Vagina (tissue), 2 donors: Measurements from ENCODE around the gene PLEKHH1. TPM values are rescaled to one million over a fixed set of nuclear protein-coding genes. Genes with fewer than 3 reads are reported as not detected.

Experiments used
- DNase-seq, 2 donors: peaks; one replicate each; pipeline ENCODE4 v3.0.0-alpha.2; 2017; ENCODE audit errors: extremely low spot score in 2 of 2
- H3K27ac ChIP-seq: fragments of 200-600 bp; sonication (generic); one replicate; pipeline ENCODE4 v1.5.1; 2019
- H3K27me3 ChIP-seq: fragments of 200-600 bp; sonication (generic); one replicate; pipeline ENCODE4 v1.5.1; 2019
- H3K36me3 ChIP-seq, 2 donors: fragments of 200-600 bp; sonication (generic); one replicate each; pipeline ENCODE4 v1.5.1; 2017 to 2019
- H3K4me1 ChIP-seq: fragments of 200-600 bp; sonication (generic); one replicate; pipeline ENCODE4 v1.5.1; 2019
- H3K4me3 ChIP-seq, 2 donors: fragments of 200-600 bp; sonication (generic); 1 replicate in 1 of 2; 2 replicates in 1 of 2; pipeline ENCODE4 v1.5.1; 2016 to 2019
- H3K9me3 ChIP-seq: fragments of 200-600 bp; sonication (generic); one replicate; pipeline ENCODE4 v1.5.1; 2019
- POLR2A ChIP-seq, 2 donors: fragments of 450-650 bp; IDR thresholded peaks; one replicate each; pipeline ENCODE4 v1.6.1; 2017; ENCODE audit warnings: antibody characterized with exemption in 2 of 2, mild to moderate bottlenecking in 2 of 2, moderate library complexity in 2 of 2
- POLR2AphosphoS5 ChIP-seq, 2 donors: sonication (generic); formaldehyde crosslinking; IDR thresholded peaks; one replicate each; pipeline ENCODE4 v1.9.0; 2017; ENCODE audit warnings: antibody characterized with exemption in 2 of 2, mild to moderate bottlenecking in 2 of 2, low read depth in 1 of 2; ENCODE audit not compliant: insufficient read depth in 1 of 2
- intact Hi-C: fragments of 100-400 bp; cut with DNase I; formaldehyde crosslinking; loops from one replicate; pipeline ENCODE4 v1.15.1; 2023
- total RNA-seq: library from RNA; depleted of rRNA; stranded (reverse); fragments of >200 nt; gene quantifications from one replicate; pipeline ENCODE4 v1.2.3, GENCODE V29; 2016
- TF ChIP-seq, protein P1 (sequence below), 3 experiments: fragments of 450-650 bp in 2 of 3; fragments of 200-600 bp in 1 of 3; sonication (generic) in 1 of 3; IDR thresholded peaks; one replicate each; pipeline ENCODE4 v1.5.1; 2017 to 2019; ENCODE audit warnings: antibody characterized with exemption in 3 of 3, mild to moderate bottlenecking in 2 of 3, moderate library complexity in 2 of 3

The PLEKHH1 gene
- total RNA-seq, 1 donor from 2014 or later, result 2.5 TPM

DNA sequence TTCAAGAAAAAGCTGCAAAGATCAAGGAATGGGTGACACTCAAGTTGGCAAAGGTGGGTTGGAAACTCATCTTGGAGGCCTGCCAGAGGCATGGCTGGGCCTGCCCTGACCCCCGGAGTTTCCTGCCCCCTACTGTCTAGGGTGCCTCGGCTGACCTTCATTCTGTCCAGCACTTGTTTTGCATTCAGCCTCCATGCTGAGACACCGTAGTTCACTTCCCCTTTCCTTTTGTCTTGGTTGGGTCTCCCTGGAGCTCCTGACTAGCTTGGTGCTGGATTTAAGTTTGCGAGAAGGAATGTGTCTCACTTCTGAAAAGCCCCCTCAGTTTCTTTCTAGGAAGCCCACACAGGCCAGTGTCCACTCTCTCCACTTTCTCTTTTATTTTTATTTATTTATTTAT, 26.5 kb downstream of the PLEKHH1 start:
- intact Hi-C loops, result no loop called here
- DNase-seq, result no peak
- no peaks in the 10 kb centered on the region for H3K27me3 ChIP-seq
- H3K9me3 ChIP-seq, result no peaks in the 10 kb centered on the region
- H3K4me3 ChIP-seq, result no peak overlapping the region
- no peak for TF ChIP-seq POLR2A (IDR thresholded peaks at IDR 0.05)
- no peak for TF ChIP-seq POLR2AphosphoS5 (IDR thresholded peaks at IDR 0.05; ENCODE audit: insufficient read depth in 1 of 2, low read depth in 1 of 2)
- TF ChIP-seq, protein P1, sequence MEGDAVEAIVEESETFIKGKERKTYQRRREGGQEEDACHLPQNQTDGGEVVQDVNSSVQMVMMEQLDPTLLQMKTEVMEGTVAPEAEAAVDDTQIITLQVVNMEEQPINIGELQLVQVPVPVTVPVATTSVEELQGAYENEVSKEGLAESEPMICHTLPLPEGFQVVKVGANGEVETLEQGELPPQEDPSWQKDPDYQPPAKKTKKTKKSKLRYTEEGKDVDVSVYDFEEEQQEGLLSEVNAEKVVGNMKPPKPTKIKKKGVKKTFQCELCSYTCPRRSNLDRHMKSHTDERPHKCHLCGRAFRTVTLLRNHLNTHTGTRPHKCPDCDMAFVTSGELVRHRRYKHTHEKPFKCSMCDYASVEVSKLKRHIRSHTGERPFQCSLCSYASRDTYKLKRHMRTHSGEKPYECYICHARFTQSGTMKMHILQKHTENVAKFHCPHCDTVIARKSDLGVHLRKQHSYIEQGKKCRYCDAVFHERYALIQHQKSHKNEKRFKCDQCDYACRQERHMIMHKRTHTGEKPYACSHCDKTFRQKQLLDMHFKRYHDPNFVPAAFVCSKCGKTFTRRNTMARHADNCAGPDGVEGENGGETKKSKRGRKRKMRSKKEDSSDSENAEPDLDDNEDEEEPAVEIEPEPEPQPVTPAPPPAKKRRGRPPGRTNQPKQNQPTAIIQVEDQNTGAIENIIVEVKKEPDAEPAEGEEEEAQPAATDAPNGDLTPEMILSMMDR (IDR thresholded peaks at IDR 0.05), result no peak
- no peak overlapping the region for H3K27ac ChIP-seq
- H3K36me3 ChIP-seq, result no peaks in the 10 kb centered on the region
- H3K4me1 ChIP-seq, result no peaks in the 10 kb centered on the region

DNA sequence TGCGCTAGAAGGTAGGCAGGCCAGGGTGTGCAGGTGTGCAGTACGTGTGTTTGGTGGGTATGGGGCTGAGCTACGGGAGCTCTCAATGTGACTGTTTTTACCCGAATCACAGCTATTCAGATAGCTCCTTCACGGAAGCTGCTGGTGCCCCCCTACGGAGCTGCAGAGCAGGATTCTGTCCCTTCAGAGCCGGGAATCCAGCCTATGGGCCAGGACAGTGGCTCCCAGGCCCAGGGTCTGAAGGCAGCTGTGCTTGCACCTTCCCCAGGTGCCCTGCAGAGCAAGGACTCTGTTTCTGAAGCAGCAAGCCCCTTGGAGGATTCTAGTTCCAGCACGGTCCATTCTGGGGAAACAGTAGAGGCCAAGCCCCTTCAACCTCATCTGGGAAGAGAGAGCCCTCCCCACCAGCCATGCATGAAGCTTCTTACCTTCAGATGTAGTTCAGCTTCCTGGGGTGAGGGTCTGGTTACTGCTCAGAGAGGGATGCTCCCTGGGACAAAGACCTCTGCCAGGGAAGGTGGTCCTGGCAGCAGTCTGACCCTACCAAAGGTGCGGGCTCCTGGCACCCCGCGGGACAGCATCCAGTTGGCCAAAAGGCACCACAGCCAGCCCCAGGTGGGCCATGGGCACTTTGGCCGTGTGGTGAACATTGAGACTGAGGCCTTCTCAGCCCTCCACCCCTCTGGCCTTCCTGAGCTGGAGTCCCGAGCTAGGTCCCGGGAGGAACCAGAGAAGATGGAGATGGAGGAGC, 29.1 kb downstream of the PLEKHH1 start:
- no peaks in the 10 kb centered on the region for H3K36me3 ChIP-seq
- H3K27me3 ChIP-seq, result no peaks in the 10 kb centered on the region
- no peak for DNase-seq
- H3K27ac ChIP-seq, result no peak overlapping the region
- intact Hi-C loops, result no loop called here
- no peak for TF ChIP-seq POLR2A (IDR thresholded peaks at IDR 0.05)
- TF ChIP-seq, protein P1 (IDR thresholded peaks at IDR 0.05), result no peak
- no peak for TF ChIP-seq POLR2AphosphoS5 (IDR thresholded peaks at IDR 0.05; ENCODE audit: insufficient read depth in 1 of 2, low read depth in 1 of 2)
- H3K9me3 ChIP-seq, result no peaks in the 10 kb centered on the region
- no peak overlapping the region for H3K4me3 ChIP-seq
- no peaks in the 10 kb centered on the region for H3K4me1 ChIP-seq

DNA sequence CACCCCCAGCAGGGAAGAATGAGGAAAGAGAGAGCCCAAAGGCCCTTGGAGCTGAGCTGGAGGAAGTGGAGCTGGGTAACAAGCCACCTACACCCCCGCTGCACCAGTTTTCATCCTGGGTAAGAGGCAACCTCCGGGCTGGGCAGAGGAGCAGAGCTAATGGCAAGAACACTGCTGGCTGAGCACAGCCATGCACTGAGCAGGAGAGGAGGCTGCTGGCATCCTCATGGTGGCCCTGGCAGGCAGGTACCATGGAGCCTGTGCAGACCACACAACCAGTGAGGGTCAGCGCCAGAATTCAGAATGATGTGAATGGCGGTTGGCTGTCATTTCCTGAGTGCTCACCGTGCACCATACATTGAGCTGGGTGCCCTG, 29.7 kb downstream of the PLEKHH1 start:
- Histone ChIP-seq H3K27ac (no peak overlapping the region), H3K4me3 (no peak overlapping the region), H3K4me1 (no peaks in the 10 kb centered on the region), H3K27me3 (no peaks in the 10 kb centered on the region), H3K36me3 (no peaks in the 10 kb centered on the region), H3K9me3 (no peaks in the 10 kb centered on the region)
- DNase-seq, result no peak
- intact Hi-C loops, result no loop called here
- TF ChIP-seq, protein P1 (IDR thresholded peaks at IDR 0.05), result no peak
- no peak for TF ChIP-seq POLR2AphosphoS5 (IDR thresholded peaks at IDR 0.05; ENCODE audit: insufficient read depth in 1 of 2, low read depth in 1 of 2)
- no peak for TF ChIP-seq POLR2A (IDR thresholded peaks at IDR 0.05)

DNA sequence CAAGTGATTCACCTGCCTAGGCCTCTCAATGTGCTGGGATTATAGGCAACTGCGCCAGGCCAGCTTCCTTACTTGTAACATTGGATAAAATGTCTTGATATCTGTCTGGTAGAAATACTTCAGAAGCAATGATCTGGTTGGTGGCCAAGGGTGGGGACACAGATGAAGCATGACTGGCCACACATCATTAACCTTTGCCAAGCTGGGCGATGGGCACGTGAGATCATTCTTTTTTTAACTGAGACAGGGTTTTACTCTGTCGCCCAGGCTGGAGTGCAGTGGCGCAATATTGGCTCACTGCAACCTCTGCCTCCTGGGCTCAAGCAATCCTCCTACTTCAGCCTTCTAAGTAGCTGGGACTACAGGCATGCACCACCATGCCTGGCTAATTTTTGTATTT, 31.1 kb downstream of the PLEKHH1 start:
- no peak for DNase-seq
- H3K9me3 ChIP-seq, result no peaks in the 10 kb centered on the region
- no peaks in the 10 kb centered on the region for H3K4me1 ChIP-seq
- no peak overlapping the region for H3K27ac ChIP-seq
- no peaks in the 10 kb centered on the region for H3K27me3 ChIP-seq
- TF ChIP-seq POLR2A (IDR thresholded peaks at IDR 0.05), result no peak
- H3K36me3 ChIP-seq, result no peaks in the 10 kb centered on the region
- no peak overlapping the region for H3K4me3 ChIP-seq
- intact Hi-C loops, result no loop called here

DNA sequence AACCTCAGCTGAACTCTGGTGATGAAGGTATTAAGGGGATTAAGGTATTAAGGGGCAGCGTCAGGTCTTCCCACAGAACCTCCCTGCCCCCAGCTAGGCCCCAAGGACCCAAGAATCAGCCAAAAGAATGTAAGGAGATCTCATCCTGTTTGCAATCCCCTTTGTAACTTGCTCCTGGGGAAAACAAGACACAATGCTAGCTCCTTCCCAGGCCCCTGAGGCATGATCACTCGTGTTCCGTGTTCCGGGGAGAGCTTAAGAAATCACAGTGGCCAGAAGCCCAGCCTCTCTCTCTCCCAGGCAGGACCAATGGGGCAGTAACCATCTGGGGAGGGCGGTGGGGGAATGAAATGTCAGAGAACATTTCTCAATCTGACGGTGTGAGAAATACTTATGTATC, 33.8 kb downstream of the PLEKHH1 start:
- H3K36me3 ChIP-seq, result no peaks in the 10 kb centered on the region
- intact Hi-C loops, result no loop called here
- no peaks in the 10 kb centered on the region for H3K4me1 ChIP-seq
- H3K27ac ChIP-seq, result no peak overlapping the region
- no peak for DNase-seq
- no peak overlapping the region for H3K4me3 ChIP-seq
- no peaks in the 10 kb centered on the region for H3K9me3 ChIP-seq
- no peak for TF ChIP-seq POLR2AphosphoS5 (IDR thresholded peaks at IDR 0.05; ENCODE audit: insufficient read depth in 1 of 2, low read depth in 1 of 2)
- TF ChIP-seq, protein P1 (IDR thresholded peaks at IDR 0.05), result no peak
- no peak for TF ChIP-seq POLR2A (IDR thresholded peaks at IDR 0.05)
- H3K27me3 ChIP-seq, result no peaks in the 10 kb centered on the region
